ENCODE results near the gene CNGA3.
"Not testable (repeated sequence)": the region's sequence is repeated elsewhere in the genome, so short reads cannot be mapped to it uniquely, and the experiment has no call there.

The CNGA3 gene

GRCh38 chr2:98396745-98397355 lies 50.6 kb downstream of the CNGA3 start:
- no peak for DNase-seq (ENCODE audit: low read depth, low spot score)

- DNase-seq (ENCODE audit: low read depth, low spot score), result no peak
These were observed 52.9 kb downstream of the CNGA3 start for GRCh38 chr2:98399140-98399539.

GRCh38 chr2:98403878-98404277 lies 57.6 kb downstream of the CNGA3 start:
- no peak for DNase-seq (ENCODE audit: low read depth, low spot score)

GRCh38 chr2:98404556-98405250 lies 58.4 kb downstream of the CNGA3 start:
- DNase-seq (ENCODE audit: low read depth, low spot score), result no peak

GRCh38 chr2:98405301-98405700 lies 59.0 kb downstream of the CNGA3 start:
- DNase-seq (ENCODE audit: low read depth, low spot score), result no peak

GRCh38 chr2:98408155-98408554 lies 61.9 kb downstream of the CNGA3 start:
- DNase-seq (ENCODE audit: low read depth, low spot score), result no peak

GRCh38 chr2:98412751-98413458 lies 66.6 kb downstream of the CNGA3 start:
- DNase-seq (ENCODE audit: low read depth, low spot score), result peak; percentile 29

- not testable (repeated sequence) for DNase-seq (ENCODE audit: low read depth, low spot score)
These were observed 68.0 kb downstream of the CNGA3 start for GRCh38 chr2:98414246-98414645.

GRCh38 chr2:98415719-98416248 lies 69.5 kb downstream of the CNGA3 start:
- not testable (repeated sequence) for DNase-seq (ENCODE audit: low read depth, low spot score)

GRCh38 chr2:98416383-98417159 lies 70.3 kb downstream of the CNGA3 start:
- no peak for DNase-seq (ENCODE audit: low read depth, low spot score)

- DNase-seq (ENCODE audit: low read depth, low spot score), result no peak
These were observed 73.3 kb downstream of the CNGA3 start for GRCh38 chr2:98419544-98419943.

GRCh38 chr2:98419977-98420725 lies 73.9 kb downstream of the CNGA3 start:
- no peak for DNase-seq (ENCODE audit: low read depth, low spot score)

GRCh38 chr2:98422449-98422848 lies 76.2 kb downstream of the CNGA3 start:
- no peak for DNase-seq (ENCODE audit: low read depth, low spot score)

- no peak for DNase-seq (ENCODE audit: low read depth, low spot score)
These were observed 80.5 kb downstream of the CNGA3 start for GRCh38 chr2:98426771-98427170.

- DNase-seq (ENCODE audit: low read depth, low spot score), result no peak
These were observed 85.9 kb downstream of the CNGA3 start for GRCh38 chr2:98432145-98432544.

- DNase-seq (ENCODE audit: low read depth, low spot score), result no peak
These were observed 87.2 kb downstream of the CNGA3 start for GRCh38 chr2:98433363-98433964.

- no peak for DNase-seq (ENCODE audit: low read depth, low spot score)
These were observed 88.2 kb downstream of the CNGA3 start for GRCh38 chr2:98434492-98434891.

- DNase-seq (ENCODE audit: low read depth, low spot score), result not testable (repeated sequence)
These were observed 89.4 kb downstream of the CNGA3 start for GRCh38 chr2:98435670-98436069.

GRCh38 chr2:98436734-98437133 lies 90.5 kb downstream of the CNGA3 start:
- DNase-seq (ENCODE audit: low read depth, low spot score), result no peak
